Cardiac muscle cell (in vitro differentiated cells and primary cell): ENCODE results near the gene BPIFB2. TPM values are rescaled to one million over a fixed set of nuclear protein-coding genes. Genes with fewer than 3 reads are reported as not detected.
"Not testable (repeated sequence)": the region's sequence is repeated elsewhere in the genome, so short reads cannot be mapped to it uniquely, and the experiment has no call there.

Source experiments
- DNase-seq, 2 donors: peaks; one replicate each; pipeline versions ENCODE4 v3.0.0 to v3.0.0-alpha.2; 2010 to 2017; ENCODE audit warnings: low read depth in 1 of 2, low spot score in 1 of 2
- H3K27ac ChIP-seq: fragments of 200-600 bp; sonication (generic); 2 replicates; pipeline ENCODE4 v1.5.1; 2016
- H3K27me3 ChIP-seq: fragments of 200-600 bp; sonication (generic); 2 replicates; pipeline ENCODE4 v1.6.0; 2016; ENCODE audit warnings: control low read depth
- H3K36me3 ChIP-seq: fragments of 200-600 bp; sonication (generic); 2 replicates; pipeline ENCODE4 v1.5.1; 2016; ENCODE audit warnings: control low read depth
- H3K4me1 ChIP-seq: fragments of 200-600 bp; sonication (generic); 2 replicates; pipeline ENCODE4 v1.8.1; 2017; ENCODE audit warnings: low read depth, mild to moderate bottlenecking, mixed run types
- H3K4me3 ChIP-seq: fragments of 200-600 bp; sonication (generic); 2 replicates; pipeline ENCODE4 v1.5.1; 2016; ENCODE audit warnings: mild to moderate bottlenecking
- H3K9me3 ChIP-seq: fragments of 200-600 bp; sonication (generic); 2 replicates; pipeline ENCODE4 v1.5.1; 2017; ENCODE audit warnings: low read depth, mild to moderate bottlenecking, control low read depth
- CTCF ChIP-seq: IDR thresholded peaks from 2 replicates; pipeline ENCODE4 v1.5.1; 2012; ENCODE audit warnings: low read depth, mild to moderate bottlenecking, low read length
- polyA plus RNA-seq: library from polyadenylated mRNA; unstranded; fragments of >200 nt; fragmentation: Nextera tagmentation; extraction: Ambion mirVana; gene quantifications from 2 replicates; pipeline ENCODE4 v1.2.1, GENCODE V29; 2016
- total RNA-seq: library from RNA; depleted of rRNA; stranded (reverse); fragments of >200 nt; gene quantifications from 2 replicates; pipeline ENCODE4 v1.2.3, GENCODE V29; 2016

BPIFB2 gene
- total and polyA plus RNA-seq, 2 experiments from 2014 or later, result not detected

DNA sequence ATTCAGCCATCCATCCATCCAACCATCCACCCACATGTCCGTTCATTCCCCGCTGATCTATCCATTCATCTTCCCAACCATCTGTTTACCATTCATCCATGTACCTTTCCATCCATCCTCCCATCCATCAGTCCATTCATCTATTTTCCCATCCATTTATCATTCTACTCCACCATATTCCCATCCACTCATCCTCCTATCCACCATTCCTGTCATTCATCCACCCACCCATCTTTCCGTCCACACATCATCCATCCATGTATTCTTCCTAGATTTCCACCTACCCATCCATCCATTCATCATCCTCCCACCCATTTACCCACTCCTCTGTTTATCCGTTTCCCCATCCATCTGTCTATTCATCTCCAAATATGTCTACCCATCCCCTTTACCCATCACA is 30.7 kb downstream of the BPIFB2 start:
- Histone ChIP-seq H3K4me3 (no peak overlapping the region), H3K27ac (no peak overlapping the region), H3K27me3 (no peaks in the 10 kb centered on the region), H3K9me3 (no peaks in the 10 kb centered on the region), H3K4me1 (no peaks in the 10 kb centered on the region), H3K36me3 (no peaks in the 10 kb centered on the region)
- TF ChIP-seq CTCF, result no peak
- no peak for DNase-seq

DNA sequence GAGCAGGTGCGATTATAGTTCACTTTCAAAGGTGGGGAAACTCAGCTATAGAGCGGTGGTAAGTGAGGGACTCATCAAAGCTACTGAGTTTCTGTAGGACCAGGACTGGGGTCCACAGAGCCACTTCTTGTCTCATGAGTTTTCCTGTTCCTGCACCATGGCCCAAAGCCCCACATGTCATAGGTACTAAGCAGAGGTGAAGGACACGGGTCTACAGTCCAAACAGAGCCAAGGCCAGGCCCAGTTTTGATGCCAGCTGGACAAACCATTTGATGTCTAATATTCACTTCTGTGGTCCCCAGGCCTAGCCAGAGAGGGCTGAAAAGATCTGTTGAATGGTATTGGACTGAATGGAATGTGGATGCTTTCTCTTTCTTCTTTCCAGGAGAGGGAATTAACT is 34.9 kb downstream of the BPIFB2 start:
- H3K36me3 ChIP-seq, result no peaks in the 10 kb centered on the region
- no peaks in the 10 kb centered on the region for H3K9me3 ChIP-seq
- no peaks in the 10 kb centered on the region for H3K27me3 ChIP-seq
- H3K4me3 ChIP-seq, result no peak overlapping the region
- no peak for DNase-seq
- H3K4me1 ChIP-seq, result no peaks in the 10 kb centered on the region
- no peak for TF ChIP-seq CTCF
- H3K27ac ChIP-seq, result no peak overlapping the region

GRCh38 chr20:33042983-33043730 is 35.7 kb downstream of the BPIFB2 start:
- Histone ChIP-seq H3K27me3 (no peaks in the 10 kb centered on the region), H3K4me1 (no peaks in the 10 kb centered on the region), H3K4me3 (no peak overlapping the region), H3K27ac (no peak overlapping the region), H3K36me3 (no peaks in the 10 kb centered on the region), H3K9me3 (no peaks in the 10 kb centered on the region)
- no peak for TF ChIP-seq CTCF
- DNase-seq, result no peak

DNA sequence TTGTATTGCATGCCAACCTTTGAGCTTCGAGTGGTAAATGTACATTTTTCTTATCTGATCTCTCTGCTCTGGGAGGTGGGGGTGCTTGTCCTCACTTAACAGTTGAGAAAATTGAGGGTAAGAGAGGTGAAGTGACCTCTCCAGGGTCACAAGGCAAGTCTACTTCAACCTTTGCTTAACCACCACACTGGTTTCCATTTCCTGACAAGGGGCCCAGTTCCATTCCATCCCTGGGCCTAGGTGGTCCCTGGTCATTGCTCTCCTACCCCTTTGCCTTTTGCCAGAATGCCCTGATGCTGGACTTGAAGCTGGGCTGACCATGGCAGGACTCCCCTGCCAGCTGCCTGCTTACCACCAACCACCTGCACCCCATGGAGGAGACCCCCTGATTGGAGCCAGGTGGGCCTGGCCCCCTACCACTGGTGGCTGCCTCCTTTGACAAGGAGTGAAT is 36.3 kb downstream of the BPIFB2 start:
- TF ChIP-seq CTCF, result no peak
- no peaks in the 10 kb centered on the region for H3K4me1 ChIP-seq
- H3K27me3 ChIP-seq, result no peaks in the 10 kb centered on the region
- no peak overlapping the region for H3K27ac ChIP-seq
- H3K36me3 ChIP-seq, result no peaks in the 10 kb centered on the region
- H3K4me3 ChIP-seq, result no peak overlapping the region
- H3K9me3 ChIP-seq, result no peaks in the 10 kb centered on the region
- DNase-seq, result no peak

DNA sequence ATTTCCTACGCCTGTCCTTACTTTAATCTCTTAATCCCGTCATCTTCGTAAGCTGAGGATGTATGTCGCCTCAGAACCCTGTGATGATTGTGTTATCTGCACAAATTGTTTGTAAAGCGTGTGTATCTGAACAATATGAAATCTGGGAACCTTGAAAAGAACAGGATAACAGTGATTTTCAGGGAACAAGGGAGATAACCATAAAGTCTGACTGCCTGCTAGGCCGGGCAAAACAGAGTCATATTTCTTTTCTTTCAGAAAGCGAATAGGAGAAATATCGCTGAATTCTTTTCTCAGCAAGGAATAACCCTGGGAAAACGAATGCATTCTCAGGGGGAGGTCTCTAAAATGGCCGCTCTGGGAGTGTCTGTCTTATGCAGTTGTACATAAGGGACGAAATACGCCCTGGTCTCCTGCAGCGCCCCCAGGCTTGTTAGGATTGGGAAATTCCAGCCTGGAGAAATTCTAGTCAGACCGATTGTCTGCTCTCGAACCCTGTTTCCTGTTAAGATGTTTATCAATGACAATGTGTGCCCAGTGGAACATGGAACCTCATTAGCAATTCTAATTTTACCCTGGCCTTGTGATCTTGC is 37.7 kb downstream of the BPIFB2 start:
- not testable (repeated sequence) for DNase-seq, H3K9me3 ChIP-seq, H3K4me1 ChIP-seq, H3K36me3 ChIP-seq, H3K4me3 ChIP-seq, H3K27ac ChIP-seq, H3K27me3 ChIP-seq

- H3K4me3 ChIP-seq, result no peak overlapping the region
Measured at GRCh38 chr20:33046412-33046811, 38.9 kb downstream of the BPIFB2 start.

More at GRCh38 chr20:33046412-33046811, 38.9 kb downstream of the BPIFB2 start:
- H3K27me3 ChIP-seq, result no peaks in the 10 kb centered on the region
- no peaks in the 10 kb centered on the region for H3K9me3 ChIP-seq
- H3K4me1 ChIP-seq, result no peaks in the 10 kb centered on the region
- H3K27ac ChIP-seq, result no peak overlapping the region
- no peaks in the 10 kb centered on the region for H3K36me3 ChIP-seq
- no peak for TF ChIP-seq CTCF
- peak in 1 of 2 donors; percentile 6 for DNase-seq
